ENCODE measurements around the gene RAET1G. TPM values are rescaled to one million over a fixed set of nuclear protein-coding genes. Genes with fewer than 3 reads are reported as not detected.
A peak's percentile ranks its signal among the peaks of the same experiment; 100 is the strongest.

The RAET1G gene
- total and polyA plus RNA-seq, 12 donors = 0.21 to 0.37 (median 0.34) TPM; not detected in 8

DNA sequence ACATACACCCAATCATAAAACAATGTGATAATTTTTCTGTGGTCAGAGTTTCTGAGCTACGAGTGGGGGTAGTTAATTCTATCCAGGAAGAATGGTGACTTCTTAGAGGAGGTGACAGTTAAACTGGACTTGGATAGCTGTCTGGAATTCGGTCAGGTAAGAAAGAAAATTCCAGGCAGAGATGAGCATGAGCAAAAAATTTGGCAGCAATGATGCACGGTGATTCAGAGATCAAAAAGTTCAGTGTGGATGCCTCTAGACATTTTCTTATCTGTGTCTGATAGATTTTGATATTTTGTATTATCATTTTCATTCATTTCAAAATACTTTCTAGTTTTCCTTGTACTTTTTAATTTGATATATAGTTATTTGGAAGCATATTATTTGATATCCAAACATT, 37.0 kb downstream of the RAET1G start:
- TF ChIP-seq, protein P1, sequence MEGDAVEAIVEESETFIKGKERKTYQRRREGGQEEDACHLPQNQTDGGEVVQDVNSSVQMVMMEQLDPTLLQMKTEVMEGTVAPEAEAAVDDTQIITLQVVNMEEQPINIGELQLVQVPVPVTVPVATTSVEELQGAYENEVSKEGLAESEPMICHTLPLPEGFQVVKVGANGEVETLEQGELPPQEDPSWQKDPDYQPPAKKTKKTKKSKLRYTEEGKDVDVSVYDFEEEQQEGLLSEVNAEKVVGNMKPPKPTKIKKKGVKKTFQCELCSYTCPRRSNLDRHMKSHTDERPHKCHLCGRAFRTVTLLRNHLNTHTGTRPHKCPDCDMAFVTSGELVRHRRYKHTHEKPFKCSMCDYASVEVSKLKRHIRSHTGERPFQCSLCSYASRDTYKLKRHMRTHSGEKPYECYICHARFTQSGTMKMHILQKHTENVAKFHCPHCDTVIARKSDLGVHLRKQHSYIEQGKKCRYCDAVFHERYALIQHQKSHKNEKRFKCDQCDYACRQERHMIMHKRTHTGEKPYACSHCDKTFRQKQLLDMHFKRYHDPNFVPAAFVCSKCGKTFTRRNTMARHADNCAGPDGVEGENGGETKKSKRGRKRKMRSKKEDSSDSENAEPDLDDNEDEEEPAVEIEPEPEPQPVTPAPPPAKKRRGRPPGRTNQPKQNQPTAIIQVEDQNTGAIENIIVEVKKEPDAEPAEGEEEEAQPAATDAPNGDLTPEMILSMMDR (IDR thresholded peaks at IDR 0.05) = no peak
- Histone ChIP-seq H3K4me1 (peaks cover 0 to 5% (median 0%) of the 10 kb centered on the region in 9 donors), H3K4me3 (no peak overlapping the region), H3K9me3 (no peaks in the 10 kb centered on the region), H3K27me3 (no peaks in the 10 kb centered on the region), H3K36me3 (no peaks in the 10 kb centered on the region), H3K27ac (no peak overlapping the region)
- ATAC-seq (no peak), DNase-seq (no peak)
- WGBS, 2 donors = 87 to 90% methylated on average over 3 of the region's 3 CpGs
- intact Hi-C loops (cut with DNase I) = loop anchor here in 1 of 10 donors (2.0 kb wide), 1 partner anchor 25 kb away; no protein-coding TSS in a partner anchor

DNA sequence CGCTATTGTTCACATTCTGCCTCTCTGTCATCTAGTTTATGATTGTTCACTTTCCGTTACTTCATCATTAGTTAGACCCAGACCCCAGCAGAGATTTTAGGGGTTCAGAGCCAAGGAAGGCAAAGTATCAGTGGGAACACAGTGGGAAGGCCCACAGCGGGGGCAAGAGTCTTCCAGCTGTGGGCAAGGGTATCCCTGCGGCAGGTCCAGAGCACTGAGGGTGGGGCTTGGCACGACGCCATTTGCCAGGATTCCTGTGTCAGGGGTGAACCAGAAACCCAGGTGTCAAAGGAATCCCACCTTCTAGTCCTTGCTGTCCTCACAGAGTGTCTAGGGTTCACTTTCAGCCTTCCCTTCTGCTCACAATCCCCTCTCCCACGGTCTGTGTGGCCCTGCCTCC, 38.3 kb downstream of the RAET1G start:
- DNase-seq (no peak), ATAC-seq (no peak)
- H3K27me3 ChIP-seq = no peaks in the 10 kb centered on the region
- intact Hi-C loops (cut with DNase I) = loop anchor here in 1 of 10 donors (1.0 kb wide), 1 partner anchor 14 kb away; no protein-coding TSS in a partner anchor
- peaks cover 0 to 5% (median 0%) of the 10 kb centered on the region in 9 donors for H3K4me1 ChIP-seq
- H3K9me3 ChIP-seq = no peaks in the 10 kb centered on the region
- no peaks in the 10 kb centered on the region for H3K36me3 ChIP-seq
- TF ChIP-seq, protein P1 (IDR thresholded peaks at IDR 0.05) = no peak
- WGBS, 2 donors = 75 to 79% methylated on average over 7 of the region's 7 CpGs
- no peak overlapping the region for H3K4me3 ChIP-seq
- no peak overlapping the region for H3K27ac ChIP-seq

DNA sequence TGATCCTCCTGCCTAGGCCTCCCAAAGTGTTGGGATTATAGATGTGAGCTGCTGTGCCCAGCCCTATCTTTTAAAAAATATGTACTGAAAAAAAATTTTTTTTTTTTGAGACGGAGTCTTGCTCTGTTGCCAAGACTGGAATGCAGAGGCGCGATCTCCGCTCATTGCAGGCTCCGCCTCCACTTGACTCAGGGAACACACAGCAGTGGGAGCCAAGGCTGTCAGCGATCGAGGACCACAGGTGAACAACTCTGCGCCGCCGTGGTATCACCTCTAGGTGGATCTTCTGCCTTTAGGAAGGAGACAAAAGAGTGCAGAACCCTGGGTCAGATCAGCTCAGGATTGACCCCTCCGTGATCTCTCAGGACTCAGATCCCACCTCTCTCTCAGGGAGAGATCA, 38.7 kb downstream of the RAET1G start:
- intact Hi-C loops (cut with DNase I) = loop anchor here in 1 of 10 donors (1.0 kb wide), 1 partner anchor 14 kb away; no protein-coding TSS in a partner anchor
- peak in 5 of 8 donors; percentile 37 to 56 (median 47) for ATAC-seq
- H3K4me1 ChIP-seq = peaks cover 0 to 5% (median 0%) of the 10 kb centered on the region in 9 donors
- TF ChIP-seq, protein P1 (IDR thresholded peaks at IDR 0.05) = no peak
- no peaks in the 10 kb centered on the region for H3K27me3 ChIP-seq
- 39 to 44% methylated on average over 11 of the region's 11 CpGs for WGBS, 2 donors
- H3K27ac ChIP-seq = no peak overlapping the region
- no peaks in the 10 kb centered on the region for H3K36me3 ChIP-seq
- no peaks in the 10 kb centered on the region for H3K9me3 ChIP-seq
- no peak for DNase-seq
- H3K4me3 ChIP-seq = peak overlapping the region in 1 of 10 donors; percentile 3

DNA sequence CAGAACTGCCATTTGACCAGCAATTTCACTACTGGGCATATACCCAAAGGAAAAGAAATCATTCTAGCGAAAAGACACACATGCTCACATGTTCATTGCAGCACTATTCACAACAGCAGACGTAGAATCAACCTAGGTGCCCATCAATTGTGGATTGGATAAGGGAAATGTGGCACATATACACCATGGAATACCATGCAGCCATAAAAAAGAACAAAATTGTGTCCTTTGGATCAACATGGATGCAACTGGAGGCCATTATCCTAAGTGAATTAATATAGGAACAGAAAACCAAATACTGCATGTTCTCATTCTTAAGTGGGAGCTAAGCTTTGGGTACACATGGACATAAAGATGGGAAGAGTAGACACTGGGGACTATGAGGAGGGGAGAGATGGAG, 41.1 kb downstream of the RAET1G start:
- Histone ChIP-seq H3K27ac (no peak overlapping the region), H3K4me1 (peaks cover 0 to 5% (median 0%) of the 10 kb centered on the region in 9 donors), H3K9me3 (no peaks in the 10 kb centered on the region), H3K27me3 (no peaks in the 10 kb centered on the region), H3K36me3 (no peaks in the 10 kb centered on the region), H3K4me3 (no peak overlapping the region)
- 89 to 95% methylated on average over 2 of the region's 2 CpGs for WGBS, 2 donors
- DNase-seq (no peak), ATAC-seq (no peak)
- intact Hi-C loops (cut with DNase I) = no loop called here
- TF ChIP-seq, protein P1 (IDR thresholded peaks at IDR 0.05) = no peak

Measured in heart right ventricle (tissue), 16 donors.